GM10266 (cell line): ENCODE measurements around the gene PAQR7.

Experiments used
- DNase-seq: peaks from one replicate; pipeline ENCODE4 v3.0.0; 2012; ENCODE audit errors: extremely low spot score
- TF ChIP-seq, protein P1 (sequence below): IDR thresholded peaks from 2 replicates; pipeline ENCODE4 v1.5.1; 2012; ENCODE audit warnings: mild to moderate bottlenecking, low read depth; ENCODE audit not compliant: control insufficient read depth, insufficient read depth; ENCODE audit errors: missing control alignments

The PAQR7 gene

DNA sequence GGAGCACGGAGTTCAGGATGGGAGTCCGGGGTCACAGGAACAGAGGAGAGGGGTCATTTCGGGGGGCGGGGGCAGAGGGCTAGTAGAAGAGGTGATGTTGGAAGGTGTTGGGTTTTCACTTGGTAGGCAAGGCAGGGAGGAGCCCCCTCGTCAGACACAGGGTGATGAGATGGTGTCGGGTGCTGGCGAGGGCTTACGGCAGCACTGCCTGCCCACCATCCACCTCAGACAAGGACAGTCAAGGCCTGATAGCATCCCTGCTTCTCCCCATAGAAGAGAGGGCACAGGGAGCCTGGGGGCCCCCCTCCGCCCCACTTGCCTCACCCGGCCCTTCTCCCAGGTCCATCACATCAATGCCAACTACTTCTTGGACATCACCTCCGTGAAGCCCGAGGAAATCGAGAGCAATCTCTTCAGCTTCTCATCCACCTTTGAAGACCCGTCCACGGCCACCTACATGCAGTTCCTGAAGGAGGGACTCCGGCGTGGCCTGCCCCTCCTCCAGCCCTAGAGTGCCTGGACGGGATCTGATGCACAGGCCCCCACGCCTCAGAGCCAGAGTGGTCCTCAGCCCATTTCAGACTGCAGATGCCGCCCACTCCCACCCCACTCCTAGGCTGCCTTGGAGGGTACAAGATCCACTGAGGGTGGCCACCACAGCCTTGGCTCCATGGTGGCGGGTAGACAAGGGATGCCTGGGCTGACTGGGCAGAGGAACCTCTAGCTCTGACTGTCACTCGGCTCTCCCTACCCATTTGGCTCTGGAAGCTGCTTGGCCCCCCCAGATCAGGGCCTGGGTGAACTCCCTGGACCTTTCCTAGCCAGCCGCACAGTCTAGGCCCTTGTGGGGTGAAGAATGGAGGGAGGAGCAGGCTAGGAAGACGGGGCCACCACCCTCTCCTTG lies 60.0 kb downstream of the PAQR7 start:
- TF ChIP-seq, protein P1, sequence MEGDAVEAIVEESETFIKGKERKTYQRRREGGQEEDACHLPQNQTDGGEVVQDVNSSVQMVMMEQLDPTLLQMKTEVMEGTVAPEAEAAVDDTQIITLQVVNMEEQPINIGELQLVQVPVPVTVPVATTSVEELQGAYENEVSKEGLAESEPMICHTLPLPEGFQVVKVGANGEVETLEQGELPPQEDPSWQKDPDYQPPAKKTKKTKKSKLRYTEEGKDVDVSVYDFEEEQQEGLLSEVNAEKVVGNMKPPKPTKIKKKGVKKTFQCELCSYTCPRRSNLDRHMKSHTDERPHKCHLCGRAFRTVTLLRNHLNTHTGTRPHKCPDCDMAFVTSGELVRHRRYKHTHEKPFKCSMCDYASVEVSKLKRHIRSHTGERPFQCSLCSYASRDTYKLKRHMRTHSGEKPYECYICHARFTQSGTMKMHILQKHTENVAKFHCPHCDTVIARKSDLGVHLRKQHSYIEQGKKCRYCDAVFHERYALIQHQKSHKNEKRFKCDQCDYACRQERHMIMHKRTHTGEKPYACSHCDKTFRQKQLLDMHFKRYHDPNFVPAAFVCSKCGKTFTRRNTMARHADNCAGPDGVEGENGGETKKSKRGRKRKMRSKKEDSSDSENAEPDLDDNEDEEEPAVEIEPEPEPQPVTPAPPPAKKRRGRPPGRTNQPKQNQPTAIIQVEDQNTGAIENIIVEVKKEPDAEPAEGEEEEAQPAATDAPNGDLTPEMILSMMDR, result no peak
- DNase-seq, result no peak

DNA sequence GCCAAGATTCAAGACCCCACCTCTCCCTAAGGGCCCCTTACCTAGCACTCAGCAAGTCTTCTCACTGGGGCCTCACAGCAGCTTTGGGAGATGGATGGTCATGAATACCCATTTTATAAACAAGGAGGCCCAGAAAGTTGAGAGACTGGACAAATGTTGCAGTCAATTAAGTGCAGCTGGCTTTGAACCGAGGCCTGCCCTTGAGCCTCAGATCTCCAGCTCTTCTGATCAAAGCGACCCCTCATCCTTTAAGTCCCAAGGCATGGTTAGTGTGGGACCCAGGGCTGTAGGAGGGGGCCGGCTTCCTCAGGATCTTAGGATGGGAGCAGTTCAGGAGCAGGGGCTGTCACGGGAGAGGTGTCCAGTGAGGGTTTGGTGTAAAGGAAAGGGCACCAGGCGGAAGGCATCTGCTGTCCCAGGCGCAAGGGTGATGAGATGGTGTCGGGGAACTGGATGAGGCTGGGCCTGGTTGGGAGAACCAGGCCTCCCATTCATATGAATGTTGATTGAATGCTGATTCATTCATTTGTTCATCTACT lies 60.9 kb downstream of the PAQR7 start:
- TF ChIP-seq, protein P1, result no peak
- no peak for DNase-seq

DNA sequence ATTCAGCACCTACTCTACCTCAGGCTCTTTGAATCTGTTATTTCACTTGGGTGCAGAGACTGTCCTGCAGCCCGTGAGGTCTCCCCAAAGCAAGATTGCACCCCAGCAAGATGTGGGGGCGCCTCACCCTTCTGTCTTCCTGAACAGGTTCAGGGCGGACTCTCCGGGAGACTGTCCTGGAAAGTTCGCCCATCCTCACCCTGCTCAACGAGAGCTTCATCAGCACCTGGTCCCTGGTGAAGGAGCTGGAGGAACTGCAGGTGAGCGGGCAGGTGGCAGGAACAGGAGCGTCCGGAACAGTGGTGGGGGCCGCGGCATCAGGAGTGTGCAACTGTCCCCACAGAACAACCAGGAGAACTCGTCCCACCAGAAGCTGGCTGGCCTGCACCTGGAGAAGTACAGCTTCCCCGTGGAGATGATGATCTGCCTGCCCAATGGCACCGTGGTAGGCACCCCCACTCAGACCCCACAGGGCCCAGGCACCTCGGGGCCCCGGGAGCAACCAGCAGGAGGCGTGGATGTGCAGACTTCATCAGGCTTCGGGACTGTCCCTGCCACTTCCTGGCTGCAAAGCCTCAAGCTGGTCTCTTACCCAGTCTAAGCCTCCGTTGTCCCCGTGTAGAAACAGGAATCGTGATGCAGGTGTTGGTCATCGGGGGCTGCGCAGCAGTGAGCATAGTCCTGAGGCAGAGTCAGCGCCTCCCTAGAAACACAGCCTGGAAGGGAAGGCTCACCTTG lies 61.6 kb downstream of the PAQR7 start:
- DNase-seq, result no peak
- TF ChIP-seq, protein P1, result peak; percentile 18

DNA sequence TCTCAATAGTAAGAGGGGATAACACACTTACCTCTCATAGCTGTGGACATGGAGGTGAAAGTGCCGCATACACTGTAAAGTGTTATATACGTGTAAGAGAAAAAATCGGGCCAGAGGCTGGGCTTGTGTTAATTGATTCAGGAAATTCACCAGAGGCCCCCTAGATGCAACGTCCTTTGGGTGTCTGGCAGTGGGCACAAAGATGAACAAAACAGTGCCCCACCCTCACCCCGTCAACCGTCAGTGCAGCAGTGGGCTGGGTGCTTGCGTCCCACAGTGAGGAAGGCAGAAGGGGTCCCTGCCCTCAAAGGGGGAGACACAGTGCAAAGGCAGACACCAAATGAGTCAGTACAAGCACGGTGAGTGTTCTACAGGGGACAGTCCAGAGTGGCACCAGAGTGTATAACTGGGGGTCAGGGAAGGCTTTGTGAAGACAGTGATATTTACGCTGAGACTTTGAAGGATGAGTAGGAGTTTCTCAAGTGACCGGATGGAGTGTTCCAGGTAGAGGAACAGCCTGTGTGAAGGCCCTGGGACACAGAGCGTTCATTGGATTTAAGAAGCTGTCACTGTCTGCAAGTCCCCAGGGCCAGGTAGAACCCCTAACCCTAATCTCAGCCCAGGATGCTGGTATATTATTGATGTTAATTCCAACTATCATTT lies 62.3 kb downstream of the PAQR7 start:
- no peak for DNase-seq
- TF ChIP-seq, protein P1, result no peak
